ENCODE data around the gene POLD3. TPM values are rescaled to one million over a fixed set of nuclear protein-coding genes. Genes with fewer than 3 reads are reported as not detected.

POLD3 gene
- total RNA-seq, 6 donors from 2014 or later: 7.4 to 20.8 (median 16.4) TPM

DNA sequence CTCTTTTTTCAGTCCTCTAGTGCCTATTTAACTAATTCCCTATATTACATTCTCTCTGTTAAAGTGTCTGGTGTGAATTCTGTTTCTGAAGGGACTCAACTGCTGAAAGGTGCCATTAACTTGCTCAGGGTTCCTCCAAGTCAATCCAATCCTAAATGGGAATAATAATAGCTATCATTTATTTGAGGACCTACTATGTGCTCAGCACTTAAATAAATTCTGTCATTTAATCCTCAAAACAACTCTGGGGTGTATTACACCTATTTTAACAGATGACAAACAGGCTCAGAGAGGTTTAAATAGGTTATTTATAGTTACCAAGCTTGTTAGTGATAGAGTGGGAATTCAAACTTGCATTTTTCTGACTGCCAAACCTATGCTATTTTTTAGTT is 40.6 kb upstream of the POLD3 start:
- DNase-seq (no peak), ATAC-seq (ENCODE audit: low FRiP score in 2 of 2) (no peak)
- Histone ChIP-seq H3K4me3 (no peak overlapping the region), H3K4me1 (no peaks in the 10 kb centered on the region), H3K27me3 (no peaks in the 10 kb centered on the region), H3K36me3 (no peaks in the 10 kb centered on the region), H3K9me3 (no peaks in the 10 kb centered on the region), H3K27ac (no peak overlapping the region)
- TF ChIP-seq EP300 (IDR thresholded peaks at IDR 0.05) (no peak), POLR2A (IDR thresholded peaks at IDR 0.05) (no peak), POLR2AphosphoS5 (IDR thresholded peaks at IDR 0.05) (no peak)
- TF ChIP-seq, protein P1, sequence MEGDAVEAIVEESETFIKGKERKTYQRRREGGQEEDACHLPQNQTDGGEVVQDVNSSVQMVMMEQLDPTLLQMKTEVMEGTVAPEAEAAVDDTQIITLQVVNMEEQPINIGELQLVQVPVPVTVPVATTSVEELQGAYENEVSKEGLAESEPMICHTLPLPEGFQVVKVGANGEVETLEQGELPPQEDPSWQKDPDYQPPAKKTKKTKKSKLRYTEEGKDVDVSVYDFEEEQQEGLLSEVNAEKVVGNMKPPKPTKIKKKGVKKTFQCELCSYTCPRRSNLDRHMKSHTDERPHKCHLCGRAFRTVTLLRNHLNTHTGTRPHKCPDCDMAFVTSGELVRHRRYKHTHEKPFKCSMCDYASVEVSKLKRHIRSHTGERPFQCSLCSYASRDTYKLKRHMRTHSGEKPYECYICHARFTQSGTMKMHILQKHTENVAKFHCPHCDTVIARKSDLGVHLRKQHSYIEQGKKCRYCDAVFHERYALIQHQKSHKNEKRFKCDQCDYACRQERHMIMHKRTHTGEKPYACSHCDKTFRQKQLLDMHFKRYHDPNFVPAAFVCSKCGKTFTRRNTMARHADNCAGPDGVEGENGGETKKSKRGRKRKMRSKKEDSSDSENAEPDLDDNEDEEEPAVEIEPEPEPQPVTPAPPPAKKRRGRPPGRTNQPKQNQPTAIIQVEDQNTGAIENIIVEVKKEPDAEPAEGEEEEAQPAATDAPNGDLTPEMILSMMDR (IDR thresholded peaks at IDR 0.05): no peak

DNA sequence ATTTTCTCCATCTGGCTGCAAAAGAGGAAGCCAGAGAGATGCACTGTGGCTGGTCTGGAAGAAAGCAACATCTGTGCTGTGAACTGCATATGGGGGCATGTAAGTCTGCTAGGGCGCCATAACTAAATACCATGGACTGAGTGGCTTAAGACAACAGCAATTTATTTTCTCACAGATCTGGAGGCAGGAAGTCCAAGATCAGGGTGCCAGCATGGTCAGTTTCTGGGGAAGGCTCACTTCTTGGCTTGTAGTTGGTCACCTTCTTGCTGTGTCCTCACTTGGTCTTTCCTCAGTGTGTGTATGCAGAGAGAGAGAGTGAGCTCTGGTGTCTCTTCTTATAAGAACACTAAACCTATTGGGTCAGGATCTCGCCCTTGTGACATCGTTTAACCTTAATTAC is 34.9 kb upstream of the POLD3 start:
- no peak for ATAC-seq (ENCODE audit: low FRiP score in 2 of 2)
- no peaks in the 10 kb centered on the region for H3K27me3 ChIP-seq
- no peak for DNase-seq
- H3K9me3 ChIP-seq: no peaks in the 10 kb centered on the region
- no peaks in the 10 kb centered on the region for H3K36me3 ChIP-seq
- 90 to 98% methylated on average over 3 of the region's 3 CpGs for WGBS, 2 donors
- no peak for TF ChIP-seq EP300 (IDR thresholded peaks at IDR 0.05)
- no peak for TF ChIP-seq POLR2AphosphoS5 (IDR thresholded peaks at IDR 0.05)
- no peak for TF ChIP-seq POLR2A (IDR thresholded peaks at IDR 0.05)
- H3K4me3 ChIP-seq: no peak overlapping the region
- H3K4me1 ChIP-seq: no peaks in the 10 kb centered on the region
- H3K27ac ChIP-seq: no peak overlapping the region

DNA sequence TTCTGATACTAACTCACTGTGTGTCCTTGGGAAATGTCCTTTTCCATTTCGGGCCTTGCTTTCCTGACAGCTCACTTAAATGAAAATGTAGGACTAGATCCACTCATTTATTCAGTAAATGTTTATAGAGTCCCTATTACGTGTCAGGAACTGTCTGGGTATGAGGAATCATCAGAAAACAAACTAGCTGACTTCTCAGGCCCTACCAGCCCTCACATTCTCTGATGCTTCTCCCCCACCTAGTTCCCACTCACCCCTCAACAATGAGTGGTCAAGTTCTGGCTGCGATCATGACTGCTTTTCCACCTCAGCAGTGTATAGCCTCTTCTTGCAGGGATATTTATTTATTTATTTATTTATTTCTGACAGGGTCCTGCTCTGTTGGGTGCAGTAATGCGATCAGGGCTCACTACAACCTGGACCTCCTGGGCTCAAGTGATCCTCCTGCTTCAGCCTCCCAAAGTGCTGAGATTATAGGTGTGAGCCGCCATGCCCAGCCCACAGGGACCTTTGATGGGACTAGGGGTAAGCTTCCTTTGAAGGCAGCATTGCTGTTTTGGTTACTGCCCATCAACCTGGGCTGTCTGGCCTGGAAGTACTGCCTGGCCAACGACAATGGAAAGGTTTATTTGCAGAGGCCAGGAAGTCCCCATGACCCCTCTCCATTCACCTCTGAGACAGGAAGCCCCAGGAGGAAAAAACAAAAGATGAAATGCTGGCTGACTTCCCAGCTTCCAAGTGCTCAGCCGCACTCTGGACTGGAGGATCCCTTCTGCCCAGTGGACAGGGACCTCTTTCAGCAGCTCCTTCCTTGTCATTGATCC is 33.1 kb upstream of the POLD3 start:
- H3K4me3 ChIP-seq: no peak overlapping the region
- H3K4me1 ChIP-seq: no peaks in the 10 kb centered on the region
- H3K27ac ChIP-seq: peak overlapping the region in 1 of 4 donors; percentile 42
- DNase-seq (no peak), ATAC-seq (ENCODE audit: low FRiP score in 2 of 2) (no peak)
- TF ChIP-seq POLR2A (IDR thresholded peaks at IDR 0.05) (no peak), POLR2AphosphoS5 (IDR thresholded peaks at IDR 0.05) (no peak), EP300 (IDR thresholded peaks at IDR 0.05) (no peak)
- TF ChIP-seq, protein P1 (IDR thresholded peaks at IDR 0.05): no peak
- H3K36me3 ChIP-seq: no peaks in the 10 kb centered on the region
- no peaks in the 10 kb centered on the region for H3K9me3 ChIP-seq
- no peaks in the 10 kb centered on the region for H3K27me3 ChIP-seq
- 63 to 76% methylated on average over 7 of the region's 7 CpGs for WGBS, 2 donors

DNA sequence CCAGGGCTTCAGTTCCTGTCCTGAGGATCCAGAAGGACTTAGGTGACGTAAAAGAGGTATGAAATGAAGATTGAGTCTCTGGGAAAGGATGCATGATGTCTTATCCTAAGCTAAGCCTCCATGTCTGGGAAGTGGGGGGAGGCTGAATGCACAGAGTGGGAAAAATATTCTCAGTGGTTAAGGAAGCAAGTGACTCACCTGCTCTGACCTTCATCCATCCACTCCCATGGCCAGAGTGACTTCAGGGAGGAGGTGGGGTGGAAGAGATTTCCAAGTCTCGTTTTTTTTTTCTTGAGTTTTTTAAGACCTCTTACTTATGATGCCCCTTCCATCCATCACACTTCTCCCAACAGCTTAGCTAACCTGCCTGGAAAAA is 32.5 kb upstream of the POLD3 start:
- WGBS, 2 donors: 74% methylated on average over 2 of the region's 2 CpGs
- Histone ChIP-seq H3K9me3 (no peaks in the 10 kb centered on the region), H3K27ac (peak overlapping the region in 1 of 4 donors; percentile 42), H3K36me3 (no peaks in the 10 kb centered on the region), H3K27me3 (no peaks in the 10 kb centered on the region), H3K4me3 (no peak overlapping the region), H3K4me1 (no peaks in the 10 kb centered on the region)
- DNase-seq: no peak
- TF ChIP-seq, protein P1 (IDR thresholded peaks at IDR 0.05): no peak
- TF ChIP-seq POLR2AphosphoS5 (IDR thresholded peaks at IDR 0.05): no peak
- no peak for TF ChIP-seq EP300 (IDR thresholded peaks at IDR 0.05)
- no peak for TF ChIP-seq POLR2A (IDR thresholded peaks at IDR 0.05)
- no peak for ATAC-seq (ENCODE audit: low FRiP score in 2 of 2)

DNA sequence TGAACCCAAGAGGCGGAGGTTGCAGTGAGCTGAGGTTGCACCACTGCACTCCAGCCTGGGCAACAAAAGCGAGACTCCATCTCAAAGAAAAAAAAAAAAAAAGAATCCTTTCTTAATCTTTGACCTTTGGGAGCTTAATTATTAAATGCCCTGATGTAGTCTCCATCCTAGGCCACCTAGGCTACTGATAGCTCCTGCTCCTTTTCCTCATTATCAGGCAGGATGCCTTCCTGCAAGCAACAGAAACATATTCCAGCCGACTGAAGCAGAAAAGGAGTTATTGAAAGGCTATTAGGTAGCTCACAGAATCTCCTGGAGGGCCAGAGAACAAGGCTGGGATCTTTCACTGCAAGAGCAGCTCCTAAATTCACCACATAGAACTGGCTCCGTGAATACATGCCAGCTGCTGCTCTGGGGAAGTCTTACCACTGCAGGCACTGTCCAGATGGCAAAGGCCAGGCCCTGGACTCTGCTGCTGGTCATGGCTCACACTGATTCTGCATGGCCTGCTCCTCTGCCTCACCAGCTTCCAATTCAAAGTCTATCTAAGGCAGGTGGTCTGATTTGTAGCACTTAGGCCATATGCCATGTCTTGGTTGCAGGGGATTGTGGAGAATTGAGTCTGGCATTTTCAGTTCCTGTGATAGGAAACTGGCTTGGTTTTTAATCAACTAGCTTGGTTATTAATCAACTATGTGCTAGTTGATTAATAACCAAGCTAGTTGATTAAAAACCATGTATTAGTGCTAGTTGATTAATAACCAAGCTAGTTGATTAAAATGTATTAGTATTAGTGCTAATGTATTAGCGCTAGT is 26.0 kb upstream of the POLD3 start:
- no peaks in the 10 kb centered on the region for H3K36me3 ChIP-seq
- WGBS, 2 donors: 88% methylated on average over 5 of the region's 5 CpGs
- ATAC-seq (ENCODE audit: low FRiP score in 2 of 2) (peak in 1 of 2 donors; percentile 54), DNase-seq (no peak)
- H3K27me3 ChIP-seq: no peaks in the 10 kb centered on the region
- H3K4me1 ChIP-seq: no peaks in the 10 kb centered on the region
- H3K9me3 ChIP-seq: no peaks in the 10 kb centered on the region
- TF ChIP-seq POLR2AphosphoS5 (IDR thresholded peaks at IDR 0.05) (no peak), POLR2A (IDR thresholded peaks at IDR 0.05) (no peak), EP300 (IDR thresholded peaks at IDR 0.05) (no peak)
- TF ChIP-seq, protein P1 (IDR thresholded peaks at IDR 0.05): no peak
- no peak overlapping the region for H3K27ac ChIP-seq
- no peak overlapping the region for H3K4me3 ChIP-seq

Measured in upper lobe of left lung (tissue), 6 donors.